HepG2 (cell line): Measurements from ENCODE around the gene SLC16A13. TPM values are rescaled to one million over a fixed set of nuclear protein-coding genes. Genes with fewer than 3 reads are reported as not detected.

Experiments
- HNRNPLL ChIP-seq: fragments of 200-400 bp; formaldehyde crosslinking; IDR thresholded peaks from 2 replicates; pipeline ENCODE4 v1.6.1; 2017; ENCODE audit warnings: mild to moderate bottlenecking, low read depth, low read length; ENCODE audit not compliant: poor library complexity, severe bottlenecking
- NCOR1 ChIP-seq: fragments of 200-600 bp; sonication (generic); IDR thresholded peaks from 2 replicates; pipeline ENCODE4 v1.7.0; 2017; ENCODE audit warnings: antibody characterized with exemption, low read length, borderline replicate concordance
- SP1 ChIP-seq, 2 experiments: fragments of 450-650 bp in 1 of 2; sonication (generic) in 1 of 2; formaldehyde crosslinking in 1 of 2; IDR thresholded peaks; 2 replicates each; pipeline versions ENCODE4 v1.4.0 to v1.6.1; 2016 to 2020; ENCODE audit warnings: missing genetic modification reagents in 1 of 2
- TARDBP ChIP-seq: sonication (generic); formaldehyde crosslinking; IDR thresholded peaks from 2 replicates; pipeline ENCODE4 v1.8.0; 2022; ENCODE audit warnings: mild to moderate bottlenecking, missing genetic modification reagents
- ZFP36L2 ChIP-seq: sonication (generic); formaldehyde crosslinking; IDR thresholded peaks from 2 replicates; pipeline ENCODE4 v1.4.0; 2020; ENCODE audit warnings: missing genetic modification reagents
- ZNF468 ChIP-seq: sonication (generic); formaldehyde crosslinking; IDR thresholded peaks from 2 replicates; pipeline ENCODE4 v1.8.0; 2022; ENCODE audit warnings: mild to moderate bottlenecking, moderate library complexity, missing genetic modification reagents
- ZNF557 ChIP-seq: sonication (generic); formaldehyde crosslinking; IDR thresholded peaks from 2 replicates; pipeline ENCODE4 v1.4.0; 2020; ENCODE audit warnings: missing genetic modification reagents
- ZNF629 ChIP-seq: sonication (generic); formaldehyde crosslinking; conservative IDR thresholded peaks from 2 replicates; pipeline ENCODE4 v1.5.0; 2020; ENCODE audit warnings: missing genetic modification reagents
- ZNF720 ChIP-seq: sonication (generic); formaldehyde crosslinking; IDR thresholded peaks from 2 replicates; pipeline ENCODE4 v1.4.0; 2020; ENCODE audit warnings: missing genetic modification reagents
- ZNF841 ChIP-seq: sonication (generic); formaldehyde crosslinking; IDR thresholded peaks from 2 replicates; pipeline ENCODE4 v1.8.1; 2023; ENCODE audit warnings: missing genetic modification reagents, borderline replicate concordance
- ZNF883 ChIP-seq: sonication (generic); formaldehyde crosslinking; IDR thresholded peaks from 2 replicates; pipeline ENCODE4 v1.5.1; 2020; ENCODE audit warnings: mild to moderate bottlenecking, missing genetic modification reagents; ENCODE audit errors: not compliant biosample characterization
- polyA plus RNA-seq, 8 experiments: library from polyadenylated mRNA; depleted of rRNA in 3 of 8; stranded (reverse) in 7 of 8; unstranded in 1 of 8; fragments of >200 nt; fragmentation: Illumina TruSeq in 4 of 8; extraction: Trizol in 4 of 8; gene quantifications; 2 replicates each; pipeline versions ENCODE4 v1.2.1 to v1.2.3, GENCODE V29; 2011 to 2016; ENCODE audit warnings: low read depth in 4 of 8, missing spikeins in 1 of 8, mixed read lengths in 1 of 8; ENCODE audit not compliant: insufficient read depth in 1 of 8
- total RNA-seq, 5 experiments: library from RNA; depleted of rRNA; stranded (reverse); fragments of >200 nt; fragmentation: Illumina TruSeq; extraction: Trizol; gene quantifications; 2 replicates each; pipeline ENCODE4 v1.2.3, GENCODE V29; 2016; ENCODE audit warnings: low read depth in 1 of 5
- TF ChIP-seq, protein P1 (sequence below): sonication (generic); formaldehyde crosslinking; IDR thresholded peaks from 2 replicates; pipeline ENCODE4 v1.4.0; 2020; ENCODE audit warnings: mild to moderate bottlenecking, missing genetic modification reagents
- TF ChIP-seq, protein P2 (sequence below): sonication (generic); formaldehyde crosslinking; IDR thresholded peaks from 2 replicates; pipeline ENCODE4 v1.4.0; 2020; ENCODE audit warnings: mild to moderate bottlenecking, missing genetic modification reagents
- TF ChIP-seq, protein P3 (sequence below): IDR thresholded peaks from 2 replicates; pipeline ENCODE4 v1.6.1; 2016; ENCODE audit warnings: low read depth
- TF ChIP-seq, protein P4 (sequence below): sonication (generic); formaldehyde crosslinking; IDR thresholded peaks from 2 replicates; pipeline ENCODE4 v1.8.1; 2023; ENCODE audit warnings: mild to moderate bottlenecking, missing genetic modification reagents
- TF ChIP-seq, protein P5 (sequence below): sonication (generic); formaldehyde crosslinking; IDR thresholded peaks from 2 replicates; pipeline ENCODE4 v1.4.0; 2020; ENCODE audit warnings: missing genetic modification reagents

Gene SLC16A13
- total and polyA plus RNA-seq, 2 of the 13 experiments (the other 11 are each of a cell fraction or from before 2014, with no cell fraction given), result 2.2 to 3.0 TPM

DNA sequence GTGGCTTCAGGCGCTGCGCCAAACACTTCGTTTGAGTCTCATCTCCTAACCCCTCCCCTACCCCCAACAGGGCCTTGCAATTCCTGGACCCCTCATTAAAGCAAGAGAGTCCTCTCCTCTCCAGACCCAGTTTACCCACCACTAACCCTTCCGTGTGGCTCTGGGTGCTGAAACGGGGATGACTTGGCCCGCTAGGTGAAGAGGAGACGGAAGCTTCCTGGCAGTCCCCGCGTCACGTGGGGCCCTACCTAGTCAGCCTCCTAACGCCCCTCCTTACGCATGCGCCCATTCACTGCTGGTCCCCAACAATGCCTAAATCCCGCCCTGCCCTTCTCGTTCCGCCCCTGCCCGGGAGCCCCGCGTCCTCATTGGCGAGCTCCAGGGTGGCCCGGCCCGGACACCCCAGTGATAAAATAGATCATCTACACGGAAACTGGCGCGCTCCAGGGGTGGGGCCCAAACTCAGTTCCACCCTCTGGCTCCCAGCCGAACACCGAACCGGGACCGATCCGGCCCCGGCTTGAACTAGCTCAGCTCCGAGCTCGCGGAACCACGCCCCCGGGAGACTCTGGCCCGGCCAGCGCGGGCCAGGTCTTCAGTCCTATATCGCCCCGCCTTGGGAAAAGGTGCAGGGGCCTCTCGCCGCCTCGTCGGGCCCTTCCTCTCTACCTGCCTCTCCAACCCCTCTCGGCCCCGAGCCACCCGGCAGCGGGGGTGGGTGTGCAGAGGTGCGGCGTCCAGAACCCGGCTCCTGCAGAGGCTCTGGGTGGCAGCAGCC lies at the start of gene SLC16A13 (continued):
- TF ChIP-seq, protein P1, sequence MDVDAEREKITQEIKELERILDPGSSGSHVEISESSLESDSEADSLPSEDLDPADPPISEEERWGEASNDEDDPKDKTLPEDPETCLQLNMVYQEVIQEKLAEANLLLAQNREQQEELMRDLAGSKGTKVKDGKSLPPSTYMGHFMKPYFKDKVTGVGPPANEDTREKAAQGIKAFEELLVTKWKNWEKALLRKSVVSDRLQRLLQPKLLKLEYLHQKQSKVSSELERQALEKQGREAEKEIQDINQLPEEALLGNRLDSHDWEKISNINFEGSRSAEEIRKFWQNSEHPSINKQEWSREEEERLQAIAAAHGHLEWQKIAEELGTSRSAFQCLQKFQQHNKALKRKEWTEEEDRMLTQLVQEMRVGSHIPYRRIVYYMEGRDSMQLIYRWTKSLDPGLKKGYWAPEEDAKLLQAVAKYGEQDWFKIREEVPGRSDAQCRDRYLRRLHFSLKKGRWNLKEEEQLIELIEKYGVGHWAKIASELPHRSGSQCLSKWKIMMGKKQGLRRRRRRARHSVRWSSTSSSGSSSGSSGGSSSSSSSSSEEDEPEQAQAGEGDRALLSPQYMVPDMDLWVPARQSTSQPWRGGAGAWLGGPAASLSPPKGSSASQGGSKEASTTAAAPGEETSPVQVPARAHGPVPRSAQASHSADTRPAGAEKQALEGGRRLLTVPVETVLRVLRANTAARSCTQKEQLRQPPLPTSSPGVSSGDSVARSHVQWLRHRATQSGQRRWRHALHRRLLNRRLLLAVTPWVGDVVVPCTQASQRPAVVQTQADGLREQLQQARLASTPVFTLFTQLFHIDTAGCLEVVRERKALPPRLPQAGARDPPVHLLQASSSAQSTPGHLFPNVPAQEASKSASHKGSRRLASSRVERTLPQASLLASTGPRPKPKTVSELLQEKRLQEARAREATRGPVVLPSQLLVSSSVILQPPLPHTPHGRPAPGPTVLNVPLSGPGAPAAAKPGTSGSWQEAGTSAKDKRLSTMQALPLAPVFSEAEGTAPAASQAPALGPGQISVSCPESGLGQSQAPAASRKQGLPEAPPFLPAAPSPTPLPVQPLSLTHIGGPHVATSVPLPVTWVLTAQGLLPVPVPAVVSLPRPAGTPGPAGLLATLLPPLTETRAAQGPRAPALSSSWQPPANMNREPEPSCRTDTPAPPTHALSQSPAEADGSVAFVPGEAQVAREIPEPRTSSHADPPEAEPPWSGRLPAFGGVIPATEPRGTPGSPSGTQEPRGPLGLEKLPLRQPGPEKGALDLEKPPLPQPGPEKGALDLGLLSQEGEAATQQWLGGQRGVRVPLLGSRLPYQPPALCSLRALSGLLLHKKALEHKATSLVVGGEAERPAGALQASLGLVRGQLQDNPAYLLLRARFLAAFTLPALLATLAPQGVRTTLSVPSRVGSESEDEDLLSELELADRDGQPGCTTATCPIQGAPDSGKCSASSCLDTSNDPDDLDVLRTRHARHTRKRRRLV, result peak; percentile 80
- TF ChIP-seq ZNF557 (CRISPR knock-in tag) (0 out of 2 replicates have a peak, but pooled peaks have one; percentile 84), ZNF841 (CRISPR knock-in tag) (no peak), ZNF720 (CRISPR knock-in tag) (no peak), ZNF468 (CRISPR knock-in tag) (no peak), ZFP36L2 (CRISPR knock-in tag) (no peak), HNRNPLL (peak; percentile 63), ZNF629 (CRISPR knock-in tag) (0 out of 2 replicates have a peak, but pooled peaks have one; percentile 28), SP1 (IDR thresholded peaks at IDR 0.05) (no peak), SP1 (CRISPR knock-in tag; IDR thresholded peaks at IDR 0.05) (peak; percentile 13; the same call in 1 of the 2 replicates), ZNF883 (CRISPR knock-in tag) (no peak), NCOR1 (no peak), TARDBP (CRISPR knock-in tag) (peak; percentile 40; the same call in 1 of the 2 replicates)
- TF ChIP-seq, protein P2, sequence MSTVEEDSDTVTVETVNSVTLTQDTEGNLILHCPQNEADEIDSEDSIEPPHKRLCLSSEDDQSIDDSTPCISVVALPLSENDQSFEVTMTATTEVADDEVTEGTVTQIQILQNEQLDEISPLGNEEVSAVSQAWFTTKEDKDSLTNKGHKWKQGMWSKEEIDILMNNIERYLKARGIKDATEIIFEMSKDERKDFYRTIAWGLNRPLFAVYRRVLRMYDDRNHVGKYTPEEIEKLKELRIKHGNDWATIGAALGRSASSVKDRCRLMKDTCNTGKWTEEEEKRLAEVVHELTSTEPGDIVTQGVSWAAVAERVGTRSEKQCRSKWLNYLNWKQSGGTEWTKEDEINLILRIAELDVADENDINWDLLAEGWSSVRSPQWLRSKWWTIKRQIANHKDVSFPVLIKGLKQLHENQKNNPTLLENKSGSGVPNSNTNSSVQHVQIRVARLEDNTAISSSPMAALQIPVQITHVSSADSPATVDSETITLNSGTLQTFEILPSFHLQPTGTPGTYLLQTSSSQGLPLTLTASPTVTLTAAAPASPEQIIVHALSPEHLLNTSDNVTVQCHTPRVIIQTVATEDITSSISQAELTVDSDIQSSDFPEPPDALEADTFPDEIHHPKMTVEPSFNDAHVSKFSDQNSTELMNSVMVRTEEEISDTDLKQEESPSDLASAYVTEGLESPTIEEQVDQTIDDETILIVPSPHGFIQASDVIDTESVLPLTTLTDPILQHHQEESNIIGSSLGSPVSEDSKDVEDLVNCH (CRISPR knock-in tag), result no peak
- TF ChIP-seq, protein P3, sequence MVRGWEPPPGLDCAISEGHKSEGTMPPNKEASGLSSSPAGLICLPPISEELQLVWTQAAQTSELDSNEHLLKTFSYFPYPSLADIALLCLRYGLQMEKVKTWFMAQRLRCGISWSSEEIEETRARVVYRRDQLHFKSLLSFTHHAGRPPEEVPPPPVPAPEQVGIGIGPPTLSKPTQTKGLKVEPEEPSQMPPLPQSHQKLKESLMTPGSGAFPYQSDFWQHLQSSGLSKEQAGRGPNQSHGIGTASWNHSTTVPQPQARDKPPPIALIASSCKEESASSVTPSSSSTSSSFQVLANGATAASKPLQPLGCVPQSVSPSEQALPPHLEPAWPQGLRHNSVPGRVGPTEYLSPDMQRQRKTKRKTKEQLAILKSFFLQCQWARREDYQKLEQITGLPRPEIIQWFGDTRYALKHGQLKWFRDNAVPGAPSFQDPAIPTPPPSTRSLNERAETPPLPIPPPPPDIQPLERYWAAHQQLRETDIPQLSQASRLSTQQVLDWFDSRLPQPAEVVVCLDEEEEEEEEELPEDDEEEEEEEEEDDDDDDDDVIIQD (CRISPR knock-in tag), result no peak
- TF ChIP-seq, protein P4, sequence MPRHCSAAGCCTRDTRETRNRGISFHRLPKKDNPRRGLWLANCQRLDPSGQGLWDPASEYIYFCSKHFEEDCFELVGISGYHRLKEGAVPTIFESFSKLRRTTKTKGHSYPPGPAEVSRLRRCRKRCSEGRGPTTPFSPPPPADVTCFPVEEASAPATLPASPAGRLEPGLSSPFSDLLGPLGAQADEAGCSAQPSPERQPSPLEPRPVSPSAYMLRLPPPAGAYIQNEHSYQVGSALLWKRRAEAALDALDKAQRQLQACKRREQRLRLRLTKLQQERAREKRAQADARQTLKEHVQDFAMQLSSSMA (CRISPR knock-in tag), result no peak
- TF ChIP-seq, protein P5, sequence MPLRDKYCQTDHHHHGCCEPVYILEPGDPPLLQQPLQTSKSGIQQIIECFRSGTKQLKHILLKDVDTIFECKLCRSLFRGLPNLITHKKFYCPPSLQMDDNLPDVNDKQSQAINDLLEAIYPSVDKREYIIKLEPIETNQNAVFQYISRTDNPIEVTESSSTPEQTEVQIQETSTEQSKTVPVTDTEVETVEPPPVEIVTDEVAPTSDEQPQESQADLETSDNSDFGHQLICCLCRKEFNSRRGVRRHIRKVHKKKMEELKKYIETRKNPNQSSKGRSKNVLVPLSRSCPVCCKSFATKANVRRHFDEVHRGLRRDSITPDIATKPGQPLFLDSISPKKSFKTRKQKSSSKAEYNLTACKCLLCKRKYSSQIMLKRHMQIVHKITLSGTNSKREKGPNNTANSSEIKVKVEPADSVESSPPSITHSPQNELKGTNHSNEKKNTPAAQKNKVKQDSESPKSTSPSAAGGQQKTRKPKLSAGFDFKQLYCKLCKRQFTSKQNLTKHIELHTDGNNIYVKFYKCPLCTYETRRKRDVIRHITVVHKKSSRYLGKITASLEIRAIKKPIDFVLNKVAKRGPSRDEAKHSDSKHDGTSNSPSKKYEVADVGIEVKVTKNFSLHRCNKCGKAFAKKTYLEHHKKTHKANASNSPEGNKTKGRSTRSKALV (CRISPR knock-in tag), result 0 out of 2 replicates have a peak, but pooled peaks have one; percentile 20
